ENCODE data around the gene MAPK1IP1L. TPM values are rescaled to one million over a fixed set of nuclear protein-coding genes. Genes with fewer than 3 reads are reported as not detected.
"Not testable (repeated sequence)": the region's sequence is repeated elsewhere in the genome, so short reads cannot be mapped to it uniquely, and the experiment has no call there.

Gene MAPK1IP1L
- 91.1 TPM for total RNA-seq

- peak; percentile 97 for ATAC-seq
- intact Hi-C loops (cut with DNase I): no loop called here
- DNase-seq (ENCODE audit: low spot score): peak; percentile 95
These were observed at the start of gene MAPK1IP1L for GRCh38 chr14:55051423-55052268. Gene MAPK1IP1L (plus strand): TSS chr14:55051647. CDS start chr14:55061684, 10,037 bp downstream.

GRCh38 chr14:55005071-55005470, 46.4 kb upstream of the MAPK1IP1L start:
- intact Hi-C loops (cut with DNase I): no loop called here
- ATAC-seq: no peak
- DNase-seq (ENCODE audit: low spot score): no peak

- intact Hi-C loops (cut with DNase I): no loop called here
- DNase-seq (ENCODE audit: low spot score) (no peak), ATAC-seq (no peak)
These were observed 36.4 kb upstream of the MAPK1IP1L start for GRCh38 chr14:55015006-55015405.

GRCh38 chr14:55019968-55020554, 31.4 kb upstream of the MAPK1IP1L start:
- intact Hi-C loops (cut with DNase I): no loop called here
- ATAC-seq (no peak), DNase-seq (ENCODE audit: low spot score) (no peak)

- DNase-seq (ENCODE audit: low spot score); intact Hi-C loops (cut with DNase I); ATAC-seq: not testable (repeated sequence)
These were observed 27.1 kb upstream of the MAPK1IP1L start for GRCh38 chr14:55024365-55024764.

GRCh38 chr14:55025948-55026347, 25.5 kb upstream of the MAPK1IP1L start:
- no peak for DNase-seq (ENCODE audit: low spot score)
- no peak for ATAC-seq
- intact Hi-C loops (cut with DNase I): no loop called here

- DNase-seq (ENCODE audit: low spot score): no peak
- intact Hi-C loops (cut with DNase I): no loop called here
- no peak for ATAC-seq
These were observed 25.0 kb upstream of the MAPK1IP1L start for GRCh38 chr14:55026441-55026792.

GRCh38 chr14:55026793-55027561, 24.5 kb upstream of the MAPK1IP1L start, which contains the start of the genes SOCS4 and WDHD1:
Gene SOCS4 (plus strand): TSS chr14:55027236. CDS start chr14:55043042, 15,806 bp downstream.
Gene WDHD1 (minus strand): TSS chr14:55027099. CDS start chr14:55026787, 312 bp downstream.
- intact Hi-C loops (cut with DNase I): no loop called here
- peak; percentile 99 for ATAC-seq

GRCh38 chr14:55028066-55028465, 23.4 kb upstream of the MAPK1IP1L start:
- ATAC-seq (no peak), DNase-seq (ENCODE audit: low spot score) (no peak)
- intact Hi-C loops (cut with DNase I): no loop called here

More at GRCh38 chr14:55026793-55027561, 24.5 kb upstream of the MAPK1IP1L start, which contains the start of the genes SOCS4 and WDHD1:
- DNase-seq (ENCODE audit: low spot score): peak; percentile 96

- ATAC-seq (no peak), DNase-seq (ENCODE audit: low spot score) (no peak)
- intact Hi-C loops (cut with DNase I): no loop called here
These were observed 23.0 kb upstream of the MAPK1IP1L start for GRCh38 chr14:55028476-55028875.

- DNase-seq (ENCODE audit: low spot score): no peak
- intact Hi-C loops (cut with DNase I): no loop called here
- ATAC-seq: no peak
These were observed 20.3 kb upstream of the MAPK1IP1L start for GRCh38 chr14:55031190-55031589.

GRCh38 chr14:55037995-55038394, 13.5 kb upstream of the MAPK1IP1L start:
- intact Hi-C loops (cut with DNase I); ATAC-seq; DNase-seq (ENCODE audit: low spot score): not testable (repeated sequence)

- intact Hi-C loops (cut with DNase I): no loop called here
- ATAC-seq (no peak), DNase-seq (ENCODE audit: low spot score) (no peak)
These were observed 12.7 kb upstream of the MAPK1IP1L start for GRCh38 chr14:55038708-55039107.

- ATAC-seq (no peak), DNase-seq (ENCODE audit: low spot score) (no peak)
- intact Hi-C loops (cut with DNase I): no loop called here
These were observed 7.9 kb upstream of the MAPK1IP1L start for GRCh38 chr14:55043528-55043927.

- DNase-seq (ENCODE audit: low spot score) (no peak), ATAC-seq (no peak)
- intact Hi-C loops (cut with DNase I): no loop called here
These were observed 6.4 kb upstream of the MAPK1IP1L start for GRCh38 chr14:55045087-55045486.

- no peak for DNase-seq (ENCODE audit: low spot score)
- intact Hi-C loops (cut with DNase I): no loop called here
- no peak for ATAC-seq
These were observed 4.0 kb upstream of the MAPK1IP1L start for GRCh38 chr14:55047301-55048053.

GRCh38 chr14:55048900-55049436, 2.5 kb upstream of the MAPK1IP1L start:
- ATAC-seq (no peak), DNase-seq (ENCODE audit: low spot score) (no peak)
- intact Hi-C loops (cut with DNase I): no loop called here

GRCh38 chr14:55051165-55051422, 353 bp upstream of the MAPK1IP1L start:
- DNase-seq (ENCODE audit: low spot score): no peak
- no peak for ATAC-seq
- intact Hi-C loops (cut with DNase I): no loop called here
